Endometrial microvascular endothelial cells (primary cell): ENCODE data around the gene ZNF709. TPM values are rescaled to one million over a fixed set of nuclear protein-coding genes. Genes with fewer than 3 reads are reported as not detected.
"Not testable (repeated sequence)": the region's sequence is repeated elsewhere in the genome, so short reads cannot be mapped to it uniquely, and the experiment has no call there.

ENCODE experiments used
- in situ Hi-C: cut with HindIII; loops from 2 replicates; pipeline ENCODE4 v1.10.0; 2017; ENCODE audit warnings: low sequenced_read_pairs, low pct_unique_long_range_greater_than_20kb; ENCODE audit errors: inconsistent ontology term
- total RNA-seq: library from RNA; depleted of rRNA; stranded (reverse); fragments of >200 nt; gene quantifications from one replicate; pipeline ENCODE4 v1.2.3, GENCODE V29; 2015; ENCODE audit errors: inconsistent ontology term

Gene ZNF709
- 2.6 TPM for total RNA-seq

DNA sequence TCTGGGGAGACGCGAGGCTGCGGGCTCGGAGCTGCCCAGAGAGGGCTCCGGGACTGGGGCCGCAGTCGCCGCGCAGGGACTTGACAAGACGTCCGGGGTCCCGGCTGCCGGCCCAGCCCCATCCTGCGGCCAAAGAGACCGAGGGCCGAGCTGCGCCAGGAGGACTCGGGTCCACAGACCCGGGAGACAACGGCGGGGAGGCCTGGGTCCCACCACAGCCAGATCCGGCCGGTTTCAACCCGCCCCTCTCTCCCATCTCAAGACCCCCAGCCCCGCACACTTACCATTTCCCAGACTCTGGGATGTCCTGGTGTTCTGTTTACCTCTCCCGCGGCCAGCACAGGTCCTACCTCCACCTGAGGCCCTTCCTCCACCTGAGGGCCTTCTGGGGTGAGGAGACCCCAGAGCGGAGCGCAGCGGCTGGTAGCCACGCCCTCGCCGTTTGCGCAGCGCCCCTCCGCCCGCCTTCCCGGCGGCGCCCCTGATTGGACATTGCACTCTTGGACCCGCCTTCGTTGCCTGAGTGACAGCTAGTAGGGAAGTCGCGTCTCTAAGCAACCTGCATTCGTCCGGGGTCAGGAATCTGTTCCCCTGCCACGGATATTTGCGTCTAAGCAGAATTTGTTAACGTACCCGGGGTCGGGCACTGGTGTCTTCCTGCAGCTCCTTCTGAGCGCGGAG lies at the start of gene ZNF709:
Gene ZNF709 (minus strand): TSS at position 446 of the 681 bp plus-strand sequence. CDS start 159 bp downstream, at position 287.
- in situ Hi-C loops, result no loop called here

- in situ Hi-C loops, result no loop called here
Measured at GRCh38 chr19:12527034-12527836, 42.6 kb upstream of the ZNF709 start.

DNA sequence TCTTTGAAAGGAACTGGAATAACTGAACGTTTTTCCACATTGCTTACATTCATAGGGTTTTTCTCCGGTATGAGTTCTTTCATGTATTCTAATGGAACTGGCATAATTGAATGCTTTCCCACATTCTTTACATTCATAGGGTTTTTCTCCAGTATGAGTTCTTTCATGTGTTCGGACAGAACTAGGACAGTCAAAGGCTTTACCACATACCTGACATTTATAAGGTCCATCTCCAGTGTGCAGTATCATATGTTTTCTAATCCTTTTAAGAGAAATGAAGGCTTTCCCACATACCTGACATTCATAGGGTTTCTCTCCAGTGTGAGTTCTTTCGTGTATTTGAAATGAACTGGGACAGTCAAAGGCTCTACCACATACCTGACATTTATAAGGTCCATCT lies 41.9 kb upstream of the ZNF709 start:
- in situ Hi-C loops, result no loop called here

DNA sequence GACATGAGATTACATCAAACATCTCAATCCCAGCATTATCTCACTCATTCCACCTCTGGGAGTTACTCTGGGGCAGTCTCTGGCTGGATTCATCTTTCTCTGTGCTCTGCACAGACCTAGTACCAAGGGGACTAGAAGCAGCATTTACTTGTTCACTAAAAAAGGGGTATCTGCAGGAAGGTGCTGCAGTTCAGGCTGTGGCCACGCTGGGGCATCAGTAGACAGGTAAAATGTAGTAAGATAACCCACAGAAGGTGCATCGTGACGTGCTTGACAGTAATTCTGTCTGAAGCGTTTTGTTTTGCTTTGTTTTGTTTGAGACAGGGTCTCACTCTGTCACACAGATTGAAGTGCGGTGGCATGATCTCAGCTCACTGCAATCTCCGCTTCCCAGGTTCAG lies 37.4 kb upstream of the ZNF709 start:
- in situ Hi-C loops, result no loop called here

GRCh38 chr19:12513531-12514061 lies 29.0 kb upstream of the ZNF709 start:
- in situ Hi-C loops, result no loop called here

DNA sequence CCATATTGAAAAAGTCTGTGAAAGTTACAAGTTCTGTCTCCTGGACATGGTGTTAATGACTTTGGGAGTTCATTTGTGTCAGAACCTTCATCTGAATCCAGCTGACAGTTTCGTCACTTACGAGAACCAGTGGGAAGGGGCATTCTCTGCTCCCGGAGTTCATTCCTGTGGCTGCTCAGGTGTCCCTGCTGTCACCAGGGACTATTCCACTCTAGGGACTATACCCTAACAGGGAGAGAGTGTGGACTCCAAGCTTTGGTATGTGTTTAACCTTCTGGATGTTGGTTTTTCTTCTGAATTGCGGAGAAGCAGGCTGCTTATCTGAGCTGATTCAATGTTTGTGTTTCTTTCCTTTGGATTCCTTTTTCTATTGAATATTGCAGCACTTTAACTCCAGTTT lies 12.4 kb upstream of the ZNF709 start:
- in situ Hi-C loops, result no loop called here

DNA sequence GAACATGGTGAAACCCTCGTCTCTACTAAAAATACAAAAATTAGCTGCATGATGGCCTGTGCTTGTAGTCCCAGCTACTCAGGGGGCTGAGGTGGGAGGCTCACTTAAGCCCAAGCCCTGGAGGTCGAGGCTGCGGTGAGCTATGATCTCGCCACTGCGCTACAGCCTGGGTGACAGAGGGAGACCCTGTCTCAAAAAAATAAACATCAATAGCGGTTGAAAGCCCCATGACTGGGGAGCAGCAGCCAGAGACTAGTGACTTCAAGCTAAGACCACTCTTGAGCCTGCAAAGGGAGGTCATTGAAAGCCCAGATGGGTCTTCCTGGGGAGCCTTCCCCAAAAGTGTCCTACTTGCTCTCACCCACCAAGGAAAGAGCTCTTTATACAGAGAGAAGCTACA lies 11.9 kb upstream of the ZNF709 start:
- in situ Hi-C loops, result no loop called here

DNA sequence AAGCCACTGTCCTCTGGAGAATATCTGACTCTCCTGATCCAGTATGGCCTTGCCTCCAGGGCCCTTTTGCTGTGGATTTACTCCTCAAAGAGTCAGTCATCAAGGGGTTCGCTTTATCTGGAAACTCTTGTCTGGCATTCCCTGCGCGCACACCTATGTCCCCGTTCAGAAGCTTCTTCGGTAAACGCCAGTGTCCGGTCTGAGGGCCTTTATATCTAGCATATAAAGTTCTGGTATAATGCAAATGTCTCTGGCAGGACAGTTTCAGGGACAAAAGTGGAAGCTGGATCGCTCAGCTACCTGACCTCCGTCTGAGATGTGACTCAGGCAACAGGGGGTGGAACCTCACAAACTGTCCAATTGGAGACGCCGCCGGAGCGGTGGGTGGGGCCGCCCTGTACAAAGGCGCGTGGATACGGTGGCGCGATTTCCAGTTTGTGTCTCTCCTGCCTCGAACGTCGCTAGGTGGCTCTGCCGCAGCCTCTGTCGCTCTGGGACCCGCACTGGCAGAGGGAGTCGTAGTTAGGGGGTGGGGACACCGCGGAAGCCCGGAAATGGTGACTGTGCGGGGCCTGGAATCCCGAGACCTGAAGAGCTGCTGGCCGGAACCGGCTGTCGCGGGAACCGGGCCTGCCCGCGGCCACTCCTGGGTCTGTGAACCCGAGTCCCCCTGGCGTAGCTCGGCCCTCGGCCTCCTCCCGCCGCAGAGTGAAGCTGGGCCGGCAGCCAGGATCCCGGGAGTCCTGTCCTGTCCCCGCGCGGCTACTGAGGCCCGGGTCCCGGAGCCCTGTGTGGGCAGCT lies 10.6 kb upstream of the ZNF709 start:
- in situ Hi-C loops, result no loop called here

- in situ Hi-C loops, result no loop called here
Measured at GRCh38 chr19:12494260-12494860, 9.7 kb upstream of the ZNF709 start.

DNA sequence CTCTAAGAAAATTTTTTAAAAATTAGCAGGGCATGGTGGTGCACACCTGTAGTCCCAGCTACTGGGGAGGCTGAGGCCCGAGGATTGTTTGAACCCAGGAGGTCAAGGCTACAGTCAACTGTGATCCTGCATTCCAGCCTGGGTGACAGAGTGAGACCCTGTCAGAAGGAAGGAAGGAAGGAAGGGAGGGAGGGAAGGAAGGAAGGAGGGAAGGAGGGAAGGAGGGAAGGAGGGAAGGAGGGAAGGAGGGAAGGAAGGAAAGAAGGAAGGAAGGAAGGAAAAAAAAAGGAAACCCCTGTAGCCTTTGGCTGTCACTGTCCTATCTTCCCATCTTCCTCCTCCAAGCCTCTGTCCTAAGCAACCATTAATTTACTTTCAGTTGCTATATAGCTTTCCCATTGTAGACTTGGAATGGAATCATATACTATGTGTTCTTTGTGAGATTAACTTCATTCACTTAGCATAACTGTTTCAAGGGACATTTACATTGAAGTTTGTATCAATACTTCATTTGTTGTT lies 1.7 kb upstream of the ZNF709 start:
- in situ Hi-C loops, result not testable (repeated sequence)

DNA sequence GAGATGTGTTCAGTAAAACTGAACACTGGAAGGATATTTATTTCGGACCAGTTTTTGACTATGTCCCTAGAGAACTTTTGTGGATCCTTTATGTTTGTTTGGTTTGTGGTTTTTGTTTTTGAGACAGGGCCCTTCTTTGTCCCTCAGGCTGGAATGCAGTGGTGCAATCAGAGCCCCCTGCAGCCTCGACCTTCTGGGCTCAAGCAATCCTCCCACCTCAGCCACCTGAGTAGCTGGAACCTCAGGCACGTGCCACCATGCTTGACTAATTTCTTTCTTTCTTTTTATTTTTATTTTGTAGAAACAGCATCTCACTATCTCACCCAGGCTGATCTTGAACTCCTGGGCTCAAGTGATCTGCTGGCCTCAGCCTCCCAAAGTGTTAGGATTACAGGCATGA lies 955 bp upstream of the ZNF709 start:
- in situ Hi-C loops, result no loop called here

GRCh38 chr19:12485052-12485416 lies 418 bp upstream of the ZNF709 start:
- in situ Hi-C loops, result no loop called here

DNA sequence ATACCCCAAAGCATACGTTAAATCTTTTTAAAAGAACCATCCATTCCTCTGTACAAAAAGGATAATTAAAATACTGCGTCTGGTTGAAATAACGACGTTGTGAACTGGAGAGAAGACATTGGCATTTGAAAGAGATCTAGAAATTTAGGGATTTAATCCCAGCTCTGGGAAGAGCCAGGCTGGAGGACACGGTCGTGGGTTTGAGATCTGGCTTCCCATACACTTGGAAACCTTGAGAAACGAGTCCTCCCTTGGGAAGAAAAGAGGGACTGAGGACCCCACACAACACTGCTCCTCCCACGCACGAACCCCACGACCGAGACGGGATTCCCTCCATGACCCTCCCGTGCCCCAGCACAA lies 625 bp downstream of the ZNF709 start:
- in situ Hi-C loops, result no loop called here

DNA sequence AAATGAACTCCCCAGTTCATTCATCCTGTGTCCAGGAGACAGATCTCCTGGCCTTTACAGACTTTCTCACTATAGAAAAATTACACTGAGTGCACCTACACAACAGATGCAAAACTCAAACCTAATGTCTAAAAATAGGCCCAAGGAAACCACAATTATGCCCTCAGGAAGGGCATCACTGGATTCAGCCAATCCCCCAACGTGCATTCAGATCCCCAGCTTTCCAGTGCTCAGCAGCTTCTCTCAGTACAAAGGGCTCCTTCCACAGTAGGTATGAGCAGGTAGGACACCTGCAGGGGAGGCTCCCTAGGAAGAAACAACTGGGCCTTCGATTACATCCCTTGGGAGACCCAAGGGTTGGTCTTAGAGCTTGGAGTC lies 2.1 kb downstream of the ZNF709 start:
- in situ Hi-C loops, result no loop called here

GRCh38 chr19:12481781-12482508 lies 2.7 kb downstream of the ZNF709 start:
- in situ Hi-C loops, result no loop called here

DNA sequence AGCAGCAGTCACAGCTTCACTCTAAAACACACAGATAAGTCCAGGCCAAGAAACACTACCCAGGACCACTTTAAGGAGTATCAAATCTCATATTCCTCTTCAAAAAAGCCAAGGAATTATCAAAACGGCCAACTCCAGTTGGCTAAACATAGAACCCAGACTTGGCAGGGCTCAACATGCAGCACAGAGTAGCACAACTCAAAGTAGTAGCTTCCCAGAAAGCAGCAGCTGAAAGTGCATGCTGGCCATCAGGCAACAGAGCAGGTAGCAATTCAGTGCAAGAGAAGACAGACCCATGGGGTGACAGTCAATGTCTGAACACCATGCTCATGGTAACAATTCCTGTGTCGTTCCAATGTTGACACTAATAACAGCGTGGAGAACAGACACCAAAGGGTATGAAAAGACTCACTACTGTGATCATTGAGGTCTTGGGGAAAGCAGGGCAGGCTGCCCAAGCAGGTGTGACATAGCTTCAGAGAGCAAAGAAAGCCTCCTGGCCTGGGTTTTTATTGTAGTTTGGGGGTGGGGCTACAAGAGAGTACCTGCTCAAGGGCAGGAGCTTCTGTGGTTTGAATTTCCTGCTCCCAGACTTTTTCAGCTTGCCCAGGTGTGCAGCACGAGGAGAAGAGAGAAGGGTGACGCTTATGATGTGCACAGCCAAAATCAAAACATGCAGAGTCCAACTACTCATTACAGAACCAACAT lies 6.2 kb downstream of the ZNF709 start:
- in situ Hi-C loops, result no loop called here

DNA sequence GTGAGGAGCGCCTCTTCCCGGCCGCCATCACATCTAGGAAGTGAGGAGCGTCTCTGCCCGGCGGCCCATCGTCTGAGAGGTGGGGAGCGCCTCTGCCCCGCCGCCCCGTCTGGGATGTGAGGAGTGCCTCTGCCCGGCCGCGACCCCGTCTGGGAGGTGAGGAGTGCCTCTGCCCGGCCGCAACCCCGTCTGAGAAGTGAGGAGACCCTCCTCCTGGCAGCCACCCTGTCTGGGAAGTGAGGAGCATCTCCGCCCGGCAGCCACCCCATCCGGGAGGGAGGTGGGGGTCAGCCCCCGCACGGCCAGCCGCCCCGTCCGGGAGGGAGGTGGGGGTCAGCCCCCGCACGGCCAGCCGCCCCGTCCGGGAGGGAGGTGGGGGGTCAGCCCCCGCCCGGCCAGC lies 17.0 kb downstream of the ZNF709 start:
- in situ Hi-C loops, result not testable (repeated sequence)

- in situ Hi-C loops, result no loop called here
Measured at GRCh38 chr19:12465211-12465610, 19.4 kb downstream of the ZNF709 start.
